Measurements from ENCODE around the gene LDHA. TPM values are rescaled to one million over a fixed set of nuclear protein-coding genes. Genes with fewer than 3 reads are reported as not detected.

Gene LDHA
- total RNA-seq, 1 donor from 2014 or later = 852 TPM

- no peak overlapping the region for H3K4me3 Mint-ChIP-seq (ENCODE audit: unreplicated experiment)
- H3K4me1 Mint-ChIP-seq (ENCODE audit: low read depth, unreplicated experiment) = no peaks in the 10 kb centered on the region
- no peak overlapping the region for H3K27ac ChIP-seq (ENCODE audit: low read depth, low read length)
- H3K9ac ChIP-seq (ENCODE audit: low read length) = no peak overlapping the region
- H2AFZ ChIP-seq (ENCODE audit: low read depth, low read length) = no peak overlapping the region
- H3K36me3 ChIP-seq (ENCODE audit: insufficient read depth, low read length) = no peaks in the 10 kb centered on the region
- DNase-seq (ENCODE audit: low read depth) (no peak), FAIRE-seq (no peak)
- no peak for TF ChIP-seq EZH2 (IDR thresholded peaks at IDR 0.05; ENCODE audit: insufficient read depth, low read length)
- no peak for TF ChIP-seq CTCF (IDR thresholded peaks at IDR 0.05; ENCODE audit: insufficient read depth, low read depth, low read length)
- H3K4me2 ChIP-seq (ENCODE audit: low read length) = no peak overlapping the region
- no peaks in the 10 kb centered on the region for H3K9me3 ChIP-seq (ENCODE audit: insufficient read depth, low read depth, low read length)
- no peaks in the 10 kb centered on the region for H3K27me3 Mint-ChIP-seq (ENCODE audit: low read depth, unreplicated experiment)
- no peaks in the 10 kb centered on the region for H3K4me1 ChIP-seq (ENCODE audit: insufficient read depth, low read length)
- no peaks in the 10 kb centered on the region for H4K20me1 ChIP-seq (ENCODE audit: insufficient read depth, low read length)
- H3K27ac Mint-ChIP-seq (ENCODE audit: unreplicated experiment) = no peak overlapping the region
- no peaks in the 10 kb centered on the region for H3K9me3 Mint-ChIP-seq (ENCODE audit: unreplicated experiment)
- H3K79me2 ChIP-seq (ENCODE audit: insufficient read depth, low read length) = no peaks in the 10 kb centered on the region
- H3K36me3 Mint-ChIP-seq (ENCODE audit: low read depth, unreplicated experiment) = no peaks in the 10 kb centered on the region
- no peaks in the 10 kb centered on the region for H3K27me3 ChIP-seq (ENCODE audit: insufficient read depth, low read length)
- H3K4me3 ChIP-seq (ENCODE audit: insufficient read depth, low read depth, low read length) = no peak overlapping the region
These were observed 22.1 kb downstream of the LDHA start for GRCh38 chr11:18416459-18416858.

- H3K4me2 ChIP-seq (ENCODE audit: low read length) = no peak overlapping the region
- no peaks in the 10 kb centered on the region for H3K27me3 ChIP-seq (ENCODE audit: insufficient read depth, low read length)
- H3K9ac ChIP-seq (ENCODE audit: low read length) = no peak overlapping the region
- H3K4me3 ChIP-seq (ENCODE audit: insufficient read depth, low read depth, low read length) = no peak overlapping the region
- no peaks in the 10 kb centered on the region for H4K20me1 ChIP-seq (ENCODE audit: insufficient read depth, low read length)
- TF ChIP-seq EZH2 (IDR thresholded peaks at IDR 0.05; ENCODE audit: insufficient read depth, low read length) = no peak
- TF ChIP-seq CTCF (IDR thresholded peaks at IDR 0.05; ENCODE audit: insufficient read depth, low read depth, low read length) = no peak
- no peak overlapping the region for H3K27ac ChIP-seq (ENCODE audit: low read depth, low read length)
- no peaks in the 10 kb centered on the region for H3K9me3 ChIP-seq (ENCODE audit: insufficient read depth, low read depth, low read length)
- H2AFZ ChIP-seq (ENCODE audit: low read depth, low read length) = no peak overlapping the region
- H3K9me3 Mint-ChIP-seq (ENCODE audit: unreplicated experiment) = no peaks in the 10 kb centered on the region
- no peaks in the 10 kb centered on the region for H3K36me3 ChIP-seq (ENCODE audit: insufficient read depth, low read length)
- no peak overlapping the region for H3K27ac Mint-ChIP-seq (ENCODE audit: unreplicated experiment)
- H3K27me3 Mint-ChIP-seq (ENCODE audit: low read depth, unreplicated experiment) = no peaks in the 10 kb centered on the region
- H3K4me3 Mint-ChIP-seq (ENCODE audit: unreplicated experiment) = no peak overlapping the region
- DNase-seq (ENCODE audit: low read depth) (no peak), FAIRE-seq (no peak)
- H3K4me1 Mint-ChIP-seq (ENCODE audit: low read depth, unreplicated experiment) = no peaks in the 10 kb centered on the region
- H3K4me1 ChIP-seq (ENCODE audit: insufficient read depth, low read length) = no peaks in the 10 kb centered on the region
- H3K79me2 ChIP-seq (ENCODE audit: insufficient read depth, low read length) = no peaks in the 10 kb centered on the region
- H3K36me3 Mint-ChIP-seq (ENCODE audit: low read depth, unreplicated experiment) = no peaks in the 10 kb centered on the region
These were observed 24.7 kb downstream of the LDHA start for GRCh38 chr11:18419040-18419439.

GRCh38 chr11:18420067-18420466 lies 25.7 kb downstream of the LDHA start:
- TF ChIP-seq EZH2 (IDR thresholded peaks at IDR 0.05; ENCODE audit: insufficient read depth, low read length) = no peak
- TF ChIP-seq CTCF (IDR thresholded peaks at IDR 0.05; ENCODE audit: insufficient read depth, low read depth, low read length) = no peak
- Histone ChIP-seq H3K79me2 (ENCODE audit: insufficient read depth, low read length) (no peaks in the 10 kb centered on the region), H3K4me1 (ENCODE audit: insufficient read depth, low read length) (no peaks in the 10 kb centered on the region), H4K20me1 (ENCODE audit: insufficient read depth, low read length) (no peaks in the 10 kb centered on the region), H3K9me3 (ENCODE audit: insufficient read depth, low read depth, low read length) (no peaks in the 10 kb centered on the region), H3K4me3 (ENCODE audit: insufficient read depth, low read depth, low read length) (no peak overlapping the region), H3K36me3 (ENCODE audit: insufficient read depth, low read length) (no peaks in the 10 kb centered on the region), H3K27ac (ENCODE audit: low read depth, low read length) (no peak overlapping the region), H3K9ac (ENCODE audit: low read length) (no peak overlapping the region), H2AFZ (ENCODE audit: low read depth, low read length) (no peak overlapping the region), H3K4me2 (ENCODE audit: low read length) (no peak overlapping the region), H3K27me3 (ENCODE audit: insufficient read depth, low read length) (no peaks in the 10 kb centered on the region)
- no peaks in the 10 kb centered on the region for H3K9me3 Mint-ChIP-seq (ENCODE audit: unreplicated experiment)
- no peaks in the 10 kb centered on the region for H3K4me1 Mint-ChIP-seq (ENCODE audit: low read depth, unreplicated experiment)
- FAIRE-seq (no peak), DNase-seq (ENCODE audit: low read depth) (no peak)
- no peak overlapping the region for H3K27ac Mint-ChIP-seq (ENCODE audit: unreplicated experiment)
- no peak overlapping the region for H3K4me3 Mint-ChIP-seq (ENCODE audit: unreplicated experiment)
- no peaks in the 10 kb centered on the region for H3K36me3 Mint-ChIP-seq (ENCODE audit: low read depth, unreplicated experiment)
- no peaks in the 10 kb centered on the region for H3K27me3 Mint-ChIP-seq (ENCODE audit: low read depth, unreplicated experiment)

All from astrocyte (in vitro differentiated cells and primary cell).